ENCODE results near the gene KPNA1. TPM values are rescaled to one million over a fixed set of nuclear protein-coding genes. Genes with fewer than 3 reads are reported as not detected.

The KPNA1 gene
- 21.4 and 33.4 TPM in 2 replicates for total RNA-seq

DNA sequence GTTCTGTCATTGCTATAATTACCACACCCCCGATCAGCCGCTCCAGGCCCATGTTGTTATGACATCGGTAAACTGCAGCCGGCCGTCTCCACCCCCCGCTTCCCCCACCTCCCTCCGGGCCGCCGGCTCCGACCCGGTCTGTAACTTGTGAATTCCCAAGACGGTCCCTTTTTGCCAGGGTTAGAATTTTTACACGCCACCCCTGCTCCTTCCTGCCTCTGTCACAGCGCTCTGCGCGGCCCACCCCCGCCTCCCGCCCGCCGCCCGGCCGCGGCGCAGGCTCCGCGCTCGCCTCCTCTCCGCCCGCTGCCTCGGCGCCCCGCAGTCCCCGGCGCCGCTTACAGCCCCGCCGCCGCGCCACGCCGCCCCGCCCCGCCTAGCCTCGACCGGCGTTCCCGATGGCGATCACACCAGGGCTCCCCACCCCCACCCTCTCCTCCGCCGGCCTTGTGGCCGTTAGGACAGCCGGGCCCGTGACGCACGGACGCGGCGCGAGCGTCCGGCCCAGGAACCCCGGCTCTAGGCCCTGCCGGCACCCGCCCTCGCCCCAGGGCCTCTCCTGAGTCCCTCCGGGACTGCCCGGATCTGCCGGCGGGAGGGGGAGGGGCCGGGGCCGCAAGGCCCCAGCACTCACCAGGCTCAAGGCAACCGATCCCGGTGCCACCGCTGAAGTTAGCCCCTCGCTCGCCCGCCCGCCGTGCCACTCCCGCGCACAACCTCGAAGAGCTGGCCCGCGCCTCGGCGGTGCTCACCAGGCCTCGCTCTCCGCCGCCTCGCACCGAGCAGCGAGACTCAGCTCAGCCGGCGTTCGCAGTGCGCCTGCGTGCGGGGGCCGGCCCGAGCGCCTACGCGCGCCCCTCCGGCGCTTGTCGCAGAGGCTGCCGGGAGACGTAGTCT lies at the start of gene KPNA1:
Gene KPNA1, minus strand, starts transcription at position 817 of the 897 bp plus-strand sequence. CDS start 18,374 bp downstream, outside the sequence.

DNA sequence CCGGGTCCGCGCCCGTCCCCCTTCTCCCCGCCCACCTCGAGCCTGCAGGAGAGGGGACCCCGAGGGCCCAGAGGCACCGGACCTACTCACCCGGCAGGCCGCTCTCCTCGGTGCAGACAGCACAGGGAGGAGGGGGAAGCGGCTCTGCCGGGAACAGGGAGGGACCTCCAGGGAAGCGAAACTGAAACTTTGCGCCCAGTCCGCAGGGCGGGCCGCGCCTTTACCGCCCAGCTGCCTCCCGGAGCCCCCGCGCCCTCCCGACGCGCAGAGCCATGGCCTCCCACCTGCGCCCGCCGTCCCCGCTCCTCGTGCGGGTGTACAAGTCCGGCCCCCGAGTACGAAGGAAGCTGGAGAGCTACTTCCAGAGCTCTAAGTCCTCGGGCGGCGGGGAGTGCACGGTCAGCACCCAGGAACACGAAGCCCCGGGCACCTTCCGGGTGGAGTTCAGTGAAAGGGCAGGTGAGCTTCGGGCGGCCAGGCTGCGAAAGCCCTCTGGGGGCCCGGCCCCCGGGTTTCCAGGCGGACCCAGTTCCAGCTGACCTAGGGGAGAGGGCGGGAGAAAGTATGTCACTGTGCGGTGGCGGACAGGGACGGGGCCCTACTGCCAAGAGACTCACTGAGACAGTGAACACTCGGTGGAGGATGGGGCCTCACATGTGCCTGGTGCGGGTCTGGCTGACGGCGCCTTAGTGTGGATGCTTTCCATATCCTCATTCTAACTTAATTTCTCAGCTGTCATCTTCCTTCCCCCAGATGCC lies 49.6 kb upstream of the KPNA1 start, which contains the start of the genes DTX3L and PARP9:
Gene DTX3L, plus strand, starts transcription at position 184 of the 758 bp plus-strand sequence. Its CDS starts 89 bp downstream, at position 273.
Gene PARP9, minus strand, starts transcription at position 146 of the 758 bp plus-strand sequence. CDS start 4,680 bp downstream, outside the sequence.

GRCh38 chr3:122415762-122416654 lies 98.7 kb downstream of the KPNA1 start, which contains the start of gene WDR5B:
Gene WDR5B, minus strand, starts transcription at chr3:122416062. Its CDS starts 534 bp downstream, at chr3:122415528.

GRCh38 chr3:122383771-122384697 lies 130.7 kb downstream of the KPNA1 start, which contains the start of gene FAM162A:
Gene FAM162A, plus strand, starts transcription at chr3:122384182. Its CDS starts 84 bp downstream, at chr3:122384266.

GRCh38 chr3:122382888-122383666 lies 131.7 kb downstream of the KPNA1 start, which contains the start of gene MIX23:
Gene MIX23, minus strand, starts transcription at chr3:122383231. Its CDS starts 7 bp downstream, at chr3:122383224.

Other genes starting within 250 kb of the KPNA1 start
- 0.58 and 2.0 TPM in 2 replicates for gene CSTA, start 189.7 kb downstream of the KPNA1 start, total RNA-seq
- 29.3 and 53.5 TPM in 2 replicates for gene MIX23, start 131.7 kb downstream of the KPNA1 start, total RNA-seq
- 20.1 and 33.0 TPM in 2 replicates for gene FAM162A, start 130.8 kb downstream of the KPNA1 start, total RNA-seq
- 4.2 and 5.0 TPM in 2 replicates for gene WDR5B, start 98.9 kb downstream of the KPNA1 start, total RNA-seq
- 15.7 and 17.2 TPM in 2 replicates for gene PARP9, start 49.4 kb upstream of the KPNA1 start, total RNA-seq
- 11.0 and 15.9 TPM in 2 replicates for gene DTX3L, start 49.4 kb upstream of the KPNA1 start, total RNA-seq
- gene PARP15, start 62.7 kb upstream of the KPNA1 start, total RNA-seq: under 0.01 and 0.56 TPM in 2 replicates
- 36.0 and 64.0 TPM in 2 replicates for gene PARP14, start 165.9 kb upstream of the KPNA1 start, total RNA-seq

All from regular cardiac myocyte (primary cell).